Measurements from ENCODE around the gene PKIB.
A peak's percentile ranks its signal among the peaks of the same experiment; 100 is the strongest.

DNA sequence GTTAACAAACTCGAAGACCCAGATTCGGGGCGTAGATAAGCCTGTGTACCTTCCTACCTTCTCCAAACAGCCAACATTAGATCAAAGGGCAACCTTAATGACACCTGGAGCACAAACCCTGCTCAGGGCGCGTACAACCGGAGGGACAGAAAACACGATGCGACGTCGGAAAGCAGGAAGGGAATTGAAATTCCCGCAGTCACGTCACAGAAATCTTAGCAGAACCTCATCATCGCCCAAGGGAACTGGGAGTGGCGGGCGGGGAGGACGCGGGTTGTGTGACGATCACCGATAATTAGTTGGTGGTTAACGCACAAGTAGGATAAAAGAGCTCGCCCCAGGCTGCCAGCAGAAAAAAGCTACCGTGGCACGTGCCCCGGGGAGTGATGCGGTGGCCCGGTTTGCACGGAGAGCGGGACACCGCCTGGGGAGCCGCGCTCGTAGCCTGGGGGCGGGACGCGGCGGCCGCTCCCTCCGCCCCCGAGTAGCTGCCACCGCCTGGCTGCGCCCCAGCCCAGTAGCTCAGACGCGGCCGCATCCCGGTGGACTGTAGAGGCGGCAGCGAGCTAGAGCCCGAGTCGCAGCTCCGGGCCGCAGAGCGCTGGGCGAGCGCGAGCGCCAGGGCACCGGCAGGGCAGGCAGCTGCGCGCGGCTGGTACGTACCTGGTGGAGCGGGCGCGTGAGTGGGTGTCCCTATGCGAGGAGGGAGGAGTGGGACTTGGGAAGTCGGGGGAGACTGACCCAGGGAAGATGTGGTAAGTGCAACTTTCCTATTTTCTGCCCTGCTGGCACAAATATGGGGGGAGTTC is at the start of gene PKIB:
- TF ChIP-seq POLR2AphosphoS5 (IDR thresholded peaks at IDR 0.05; ENCODE audit: insufficient read depth, low read depth, low read length), result no peak
- TF ChIP-seq, protein P1, sequence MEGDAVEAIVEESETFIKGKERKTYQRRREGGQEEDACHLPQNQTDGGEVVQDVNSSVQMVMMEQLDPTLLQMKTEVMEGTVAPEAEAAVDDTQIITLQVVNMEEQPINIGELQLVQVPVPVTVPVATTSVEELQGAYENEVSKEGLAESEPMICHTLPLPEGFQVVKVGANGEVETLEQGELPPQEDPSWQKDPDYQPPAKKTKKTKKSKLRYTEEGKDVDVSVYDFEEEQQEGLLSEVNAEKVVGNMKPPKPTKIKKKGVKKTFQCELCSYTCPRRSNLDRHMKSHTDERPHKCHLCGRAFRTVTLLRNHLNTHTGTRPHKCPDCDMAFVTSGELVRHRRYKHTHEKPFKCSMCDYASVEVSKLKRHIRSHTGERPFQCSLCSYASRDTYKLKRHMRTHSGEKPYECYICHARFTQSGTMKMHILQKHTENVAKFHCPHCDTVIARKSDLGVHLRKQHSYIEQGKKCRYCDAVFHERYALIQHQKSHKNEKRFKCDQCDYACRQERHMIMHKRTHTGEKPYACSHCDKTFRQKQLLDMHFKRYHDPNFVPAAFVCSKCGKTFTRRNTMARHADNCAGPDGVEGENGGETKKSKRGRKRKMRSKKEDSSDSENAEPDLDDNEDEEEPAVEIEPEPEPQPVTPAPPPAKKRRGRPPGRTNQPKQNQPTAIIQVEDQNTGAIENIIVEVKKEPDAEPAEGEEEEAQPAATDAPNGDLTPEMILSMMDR (IDR thresholded peaks at IDR 0.05; ENCODE audit: extremely low read depth in 1 of 2, insufficient read depth in 1 of 2, low read depth in 1 of 2, low read length in 2 of 2), result peak; percentile 13 to 59
- no peak for TF ChIP-seq JUN (IDR thresholded peaks at IDR 0.05; ENCODE audit: borderline replicate concordance, insufficient read depth, insufficient read length, low read depth)
- TF ChIP-seq POLR2A (IDR thresholded peaks at IDR 0.05; ENCODE audit: low read depth, low read length), result no peak

Data from endothelial cell of umbilical vein (primary cell).